HEK293 (cell line): ENCODE data around the gene CRELD1.

Experiments
- CTCF ChIA-PET: fragments of 350-600 bp; formaldehyde crosslinking; extraction: SDS; loops from one replicate; lab custom pipeline; 2021; ENCODE audit warnings: antibody characterized with exemption; lab: Yijun Ruan, JAX
- POLR2A ChIA-PET: fragments of 300-600 bp; formaldehyde crosslinking; extraction: SDS; loops from one replicate; lab custom pipeline; 2020; ENCODE audit warnings: antibody characterized with exemption, inconsistent platforms; lab: Yijun Ruan, JAX
- H3K27ac ChIP-seq: fragments of 200-500 bp; sonication (Bioruptor generic); 2 replicates; pipeline ENCODE4 v1.5.1; 2014; ENCODE audit warnings: low read depth, low read length, control low read depth, inconsistent platforms; ENCODE audit errors: extremely low read depth
- H3K36me3 ChIP-seq, 2 experiments: fragments of 200-500 bp in 1 of 2; sonication (Bioruptor generic) in 1 of 2; 1 replicate in 1 of 2; 2 replicates in 1 of 2; pipeline ENCODE4 v1.5.1; 2014 to 2017; ENCODE audit warnings: inconsistent platforms in 2 of 2, low read length in 2 of 2; ENCODE audit not compliant: control insufficient read depth in 2 of 2, insufficient read depth in 1 of 2
- H3K4me1 ChIP-seq: fragments of 200-500 bp; sonication (Bioruptor generic); 2 replicates; pipeline ENCODE4 v1.5.1; 2014; ENCODE audit warnings: mild to moderate bottlenecking, low read length, inconsistent platforms; ENCODE audit not compliant: control insufficient read depth, insufficient read depth
- H3K4me3 ChIP-seq: 2 replicates; pipeline ENCODE4 v1.5.1; 2011; ENCODE audit warnings: low read depth, mild to moderate bottlenecking, control low read depth, low read length, moderate library complexity
- H3K9me3 ChIP-seq: fragments of 200-500 bp; sonication (Bioruptor generic); 2 replicates; pipeline ENCODE4 v1.5.1; 2014; ENCODE audit warnings: low read depth, low read length, inconsistent platforms; ENCODE audit not compliant: control insufficient read depth, insufficient read depth
- EGR2 ChIP-seq: fragments of 450-650 bp; formaldehyde crosslinking; IDR thresholded peaks from 2 replicates; pipeline ENCODE4 v1.5.1; 2016; ENCODE audit warnings: low read depth, missing biosample characterization, missing genetic modification characterization
- FEZF1 ChIP-seq: fragments of 450-650 bp; formaldehyde crosslinking; IDR thresholded peaks from 2 replicates; pipeline ENCODE4 v1.5.1; 2016; ENCODE audit warnings: missing biosample characterization, missing genetic modification characterization
- KLF1 ChIP-seq: fragments of 450-650 bp; formaldehyde crosslinking; IDR thresholded peaks from 2 replicates; pipeline ENCODE4 v1.5.1; 2016; ENCODE audit warnings: missing biosample characterization, missing genetic modification characterization
- WT1 ChIP-seq: fragments of 450-650 bp; formaldehyde crosslinking; IDR thresholded peaks from 2 replicates; pipeline ENCODE4 v1.5.1; 2016; ENCODE audit warnings: missing biosample characterization, missing genetic modification characterization
- ZBTB1 ChIP-seq: fragments of 450-650 bp; formaldehyde crosslinking; IDR thresholded peaks from 2 replicates; pipeline ENCODE4 v1.5.1; 2016; ENCODE audit warnings: missing biosample characterization, missing genetic modification characterization
- ZFP3 ChIP-seq: fragments of 450-650 bp; formaldehyde crosslinking; IDR thresholded peaks from 2 replicates; pipeline ENCODE4 v1.5.1; 2016; ENCODE audit warnings: low read depth, missing biosample characterization, missing genetic modification characterization
- ZFP69B ChIP-seq: fragments of 450-650 bp; formaldehyde crosslinking; IDR thresholded peaks from 2 replicates; pipeline ENCODE4 v1.5.1; 2016; ENCODE audit warnings: missing biosample characterization, missing genetic modification characterization
- ZNF138 ChIP-seq: fragments of 450-650 bp; formaldehyde crosslinking; IDR thresholded peaks from 2 replicates; pipeline ENCODE4 v1.5.1; 2016; ENCODE audit warnings: missing biosample characterization, missing genetic modification characterization, borderline replicate concordance
- ZNF23 ChIP-seq: fragments of 450-650 bp; formaldehyde crosslinking; IDR thresholded peaks from 2 replicates; pipeline ENCODE4 v1.5.1; 2016; ENCODE audit warnings: missing biosample characterization, missing genetic modification characterization, borderline replicate concordance
- ZNF561 ChIP-seq: fragments of 450-650 bp; IDR thresholded peaks from 2 replicates; pipeline ENCODE4 v1.5.1; 2018; ENCODE audit warnings: missing biosample characterization, missing genetic modification characterization, borderline replicate concordance
- ZNF624 ChIP-seq: fragments of 450-650 bp; formaldehyde crosslinking; IDR thresholded peaks from 2 replicates; pipeline ENCODE4 v1.5.1; 2017; ENCODE audit warnings: missing biosample characterization, missing genetic modification characterization
- ZNF629 ChIP-seq: fragments of 450-650 bp; formaldehyde crosslinking; IDR thresholded peaks from 2 replicates; pipeline ENCODE4 v1.5.1; 2017; ENCODE audit warnings: missing biosample characterization, missing genetic modification characterization
- ZNF843 ChIP-seq: fragments of 450-650 bp; formaldehyde crosslinking; IDR thresholded peaks from 2 replicates; pipeline ENCODE4 v1.5.1; 2016; ENCODE audit warnings: missing biosample characterization, missing genetic modification characterization
- TF ChIP-seq, protein P1 (sequence below): fragments of 450-650 bp; formaldehyde crosslinking; IDR thresholded peaks from 2 replicates; pipeline ENCODE4 v1.5.1; 2016; ENCODE audit warnings: missing biosample characterization, missing genetic modification characterization
- TF ChIP-seq, protein P2 (sequence below): fragments of 450-650 bp; formaldehyde crosslinking; IDR thresholded peaks from 2 replicates; pipeline ENCODE4 v1.5.1; 2017; ENCODE audit warnings: missing biosample characterization, missing genetic modification characterization
- TF ChIP-seq, protein P3 (sequence below): fragments of 450-650 bp; formaldehyde crosslinking; IDR thresholded peaks from 2 replicates; pipeline ENCODE4 v1.5.1; 2016; ENCODE audit warnings: missing biosample characterization, missing genetic modification characterization, low read depth
- TF ChIP-seq, protein P4 (sequence below): fragments of 450-650 bp; formaldehyde crosslinking; IDR thresholded peaks from 2 replicates; pipeline ENCODE4; 2016; ENCODE audit warnings: missing biosample characterization, missing genetic modification characterization
- TF ChIP-seq, protein P5 (sequence below): fragments of 450-650 bp; formaldehyde crosslinking; IDR thresholded peaks from 2 replicates; pipeline ENCODE4 v1.5.1; 2016; ENCODE audit warnings: missing biosample characterization, missing genetic modification characterization
- TF ChIP-seq, protein P6 (sequence below): fragments of 450-650 bp; formaldehyde crosslinking; conservative IDR thresholded peaks from 2 replicates; pipeline ENCODE4 v1.5.1; 2016; ENCODE audit warnings: low read depth, missing biosample characterization, missing genetic modification characterization

The CRELD1 gene, protein sequence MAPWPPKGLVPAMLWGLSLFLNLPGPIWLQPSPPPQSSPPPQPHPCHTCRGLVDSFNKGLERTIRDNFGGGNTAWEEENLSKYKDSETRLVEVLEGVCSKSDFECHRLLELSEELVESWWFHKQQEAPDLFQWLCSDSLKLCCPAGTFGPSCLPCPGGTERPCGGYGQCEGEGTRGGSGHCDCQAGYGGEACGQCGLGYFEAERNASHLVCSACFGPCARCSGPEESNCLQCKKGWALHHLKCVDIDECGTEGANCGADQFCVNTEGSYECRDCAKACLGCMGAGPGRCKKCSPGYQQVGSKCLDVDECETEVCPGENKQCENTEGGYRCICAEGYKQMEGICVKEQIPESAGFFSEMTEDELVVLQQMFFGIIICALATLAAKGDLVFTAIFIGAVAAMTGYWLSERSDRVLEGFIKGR

DNA sequence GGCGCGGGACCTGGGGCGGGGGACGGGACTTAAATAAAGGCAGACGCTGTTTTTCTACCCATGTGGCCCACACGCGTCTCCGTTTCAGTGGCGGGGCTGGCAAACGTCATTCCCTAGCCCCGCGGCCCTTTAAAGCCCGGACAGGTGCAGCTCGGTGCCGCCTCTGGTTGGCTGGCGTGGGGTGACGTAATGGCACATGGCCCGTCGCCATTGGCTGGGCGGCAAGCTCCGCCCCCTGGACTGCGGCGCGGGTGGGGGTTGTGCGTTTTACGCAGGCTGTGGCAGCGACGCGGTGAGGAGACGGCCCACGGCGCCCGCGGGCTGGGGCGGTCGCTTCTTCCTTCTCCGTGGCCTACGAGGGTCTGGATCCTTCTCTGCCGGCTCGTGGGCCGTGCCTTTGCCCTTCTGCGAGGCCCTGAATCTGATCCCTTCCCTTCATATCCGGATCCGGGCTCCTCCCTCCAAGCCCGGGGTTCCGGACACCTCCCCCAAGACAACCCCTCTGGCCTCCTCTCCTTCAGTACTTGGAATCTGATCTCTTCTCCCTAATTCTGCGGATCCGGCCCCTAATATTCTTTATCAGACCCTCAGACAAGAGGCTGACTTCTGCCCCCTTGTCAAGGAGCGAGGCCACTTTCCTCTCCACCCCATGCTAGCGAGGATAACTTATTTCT, at the start of gene CRELD1:
Gene CRELD1 (plus strand): TSS at position 274 of the 674 bp plus-strand sequence. CDS start 605 bp downstream, outside the sequence.
- peak within 1 kb of the TSS; percentile 95 for H3K27ac ChIP-seq
- POLR2A ChIA-PET = interaction anchor here (0.6 to 3.9 kb wide), 27 partner anchors 8 to 164 kb away, joined by 3 to 33 read pairs (median 5); partner anchors contain the start of genes ARPC4, CAMK1, CIDEC and EMC3
- no peaks in the 10 kb centered on the region for H3K9me3 ChIP-seq
- H3K4me3 ChIP-seq = peak within 1 kb of the TSS; percentile 74
- H3K36me3 ChIP-seq = peaks cover 6 to 49% of the 10 kb centered on the region in 2 experiments
- H3K4me1 ChIP-seq = 0 out of 2 replicates have a peak, but pooled peaks cover 2% of the 10 kb centered on the region
- CTCF ChIA-PET = interaction anchor here (0.7 to 2.3 kb wide), 10 partner anchors 9 to 213 kb away, joined by 3 to 19 read pairs (median 6); partner anchors contain the start of genes IL17RC and JAGN1
- no peak for TF ChIP-seq EGR2 (tag by site-specific recombination)
- TF ChIP-seq, protein P1, sequence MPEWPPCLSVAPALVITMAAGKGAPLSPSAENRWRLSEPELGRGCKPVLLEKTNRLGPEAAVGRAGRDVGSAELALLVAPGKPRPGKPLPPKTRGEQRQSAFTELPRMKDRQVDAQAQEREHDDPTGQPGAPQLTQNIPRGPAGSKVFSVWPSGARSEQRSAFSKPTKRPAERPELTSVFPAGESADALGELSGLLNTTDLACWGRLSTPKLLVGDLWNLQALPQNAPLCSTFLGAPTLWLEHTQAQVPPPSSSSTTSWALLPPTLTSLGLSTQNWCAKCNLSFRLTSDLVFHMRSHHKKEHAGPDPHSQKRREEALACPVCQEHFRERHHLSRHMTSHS (tag by site-specific recombination) = no peak
- peak; percentile 34; the same call in 1 of the 2 replicates for TF ChIP-seq ZNF843
- TF ChIP-seq ZNF561 (tag by site-specific recombination) = peak; percentile 20; the same call in 1 of the 2 replicates
- TF ChIP-seq KLF1 = no peak
- peak; percentile 79 for TF ChIP-seq FEZF1
- TF ChIP-seq, protein P2, sequence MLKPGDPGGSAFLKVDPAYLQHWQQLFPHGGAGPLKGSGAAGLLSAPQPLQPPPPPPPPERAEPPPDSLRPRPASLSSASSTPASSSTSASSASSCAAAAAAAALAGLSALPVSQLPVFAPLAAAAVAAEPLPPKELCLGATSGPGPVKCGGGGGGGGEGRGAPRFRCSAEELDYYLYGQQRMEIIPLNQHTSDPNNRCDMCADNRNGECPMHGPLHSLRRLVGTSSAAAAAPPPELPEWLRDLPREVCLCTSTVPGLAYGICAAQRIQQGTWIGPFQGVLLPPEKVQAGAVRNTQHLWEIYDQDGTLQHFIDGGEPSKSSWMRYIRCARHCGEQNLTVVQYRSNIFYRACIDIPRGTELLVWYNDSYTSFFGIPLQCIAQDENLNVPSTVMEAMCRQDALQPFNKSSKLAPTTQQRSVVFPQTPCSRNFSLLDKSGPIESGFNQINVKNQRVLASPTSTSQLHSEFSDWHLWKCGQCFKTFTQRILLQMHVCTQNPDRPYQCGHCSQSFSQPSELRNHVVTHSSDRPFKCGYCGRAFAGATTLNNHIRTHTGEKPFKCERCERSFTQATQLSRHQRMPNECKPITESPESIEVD (tag by site-specific recombination) = no peak
- TF ChIP-seq, protein P3, sequence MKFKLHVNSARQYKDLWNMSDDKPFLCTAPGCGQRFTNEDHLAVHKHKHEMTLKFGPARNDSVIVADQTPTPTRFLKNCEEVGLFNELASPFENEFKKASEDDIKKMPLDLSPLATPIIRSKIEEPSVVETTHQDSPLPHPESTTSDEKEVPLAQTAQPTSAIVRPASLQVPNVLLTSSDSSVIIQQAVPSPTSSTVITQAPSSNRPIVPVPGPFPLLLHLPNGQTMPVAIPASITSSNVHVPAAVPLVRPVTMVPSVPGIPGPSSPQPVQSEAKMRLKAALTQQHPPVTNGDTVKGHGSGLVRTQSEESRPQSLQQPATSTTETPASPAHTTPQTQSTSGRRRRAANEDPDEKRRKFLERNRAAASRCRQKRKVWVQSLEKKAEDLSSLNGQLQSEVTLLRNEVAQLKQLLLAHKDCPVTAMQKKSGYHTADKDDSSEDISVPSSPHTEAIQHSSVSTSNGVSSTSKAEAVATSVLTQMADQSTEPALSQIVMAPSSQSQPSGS = peak; percentile 99
- TF ChIP-seq ZFP3 (tag by site-specific recombination) = no peak
- no peak for TF ChIP-seq ZBTB1 (tag by site-specific recombination)
- TF ChIP-seq ZNF629 (tag by site-specific recombination) = peak; percentile 89
- no peak for TF ChIP-seq ZNF23
- TF ChIP-seq, protein P4, sequence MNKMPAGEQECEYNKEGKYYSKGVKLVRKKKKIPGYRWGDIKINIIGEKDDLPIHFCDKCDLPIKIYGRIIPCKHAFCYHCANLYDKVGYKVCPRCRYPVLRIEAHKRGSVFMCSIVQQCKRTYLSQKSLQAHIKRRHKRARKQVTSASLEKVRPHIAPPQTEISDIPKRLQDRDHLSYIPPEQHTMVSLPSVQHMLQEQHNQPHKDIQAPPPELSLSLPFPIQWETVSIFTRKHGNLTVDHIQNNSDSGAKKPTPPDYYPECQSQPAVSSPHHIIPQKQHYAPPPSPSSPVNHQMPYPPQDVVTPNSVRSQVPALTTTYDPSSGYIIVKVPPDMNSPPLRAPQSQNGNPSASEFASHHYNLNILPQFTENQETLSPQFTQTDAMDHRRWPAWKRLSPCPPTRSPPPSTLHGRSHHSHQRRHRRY (tag by site-specific recombination) = no peak
- TF ChIP-seq, protein P5, sequence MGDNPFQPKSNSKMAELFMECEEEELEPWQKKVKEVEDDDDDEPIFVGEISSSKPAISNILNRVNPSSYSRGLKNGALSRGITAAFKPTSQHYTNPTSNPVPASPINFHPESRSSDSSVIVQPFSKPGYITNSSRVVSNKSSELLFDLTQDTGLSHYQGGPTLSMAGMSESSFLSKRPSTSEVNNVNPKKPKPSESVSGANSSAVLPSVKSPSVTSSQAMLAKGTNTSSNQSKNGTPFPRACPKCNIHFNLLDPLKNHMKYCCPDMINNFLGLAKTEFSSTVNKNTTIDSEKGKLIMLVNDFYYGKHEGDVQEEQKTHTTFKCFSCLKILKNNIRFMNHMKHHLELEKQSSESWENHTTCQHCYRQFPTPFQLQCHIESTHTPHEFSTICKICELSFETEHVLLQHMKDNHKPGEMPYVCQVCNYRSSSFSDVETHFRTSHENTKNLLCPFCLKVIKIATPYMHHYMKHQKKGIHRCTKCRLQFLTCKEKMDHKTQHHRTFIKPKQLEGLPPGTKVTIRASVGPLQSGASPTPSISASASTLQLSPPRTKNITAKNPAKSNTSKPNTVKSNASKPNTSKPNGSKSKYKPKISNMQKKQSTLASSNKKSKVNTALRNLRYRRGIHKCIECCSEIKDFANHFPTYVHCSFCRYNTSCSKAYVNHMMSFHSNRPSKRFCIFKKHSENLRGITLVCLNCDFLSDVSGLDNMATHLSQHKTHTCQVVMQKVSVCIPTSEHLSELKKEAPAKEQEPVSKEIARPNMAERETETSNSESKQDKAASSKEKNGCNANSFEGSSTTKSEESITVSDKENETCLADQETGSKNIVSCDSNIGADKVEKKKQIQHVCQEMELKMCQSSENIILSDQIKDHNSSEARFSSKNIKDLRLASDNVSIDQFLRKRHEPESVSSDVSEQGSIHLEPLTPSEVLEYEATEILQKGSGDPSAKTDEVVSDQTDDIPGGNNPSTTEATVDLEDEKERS (tag by site-specific recombination) = no peak
- TF ChIP-seq ZNF624 = no peak
- TF ChIP-seq, protein P6, sequence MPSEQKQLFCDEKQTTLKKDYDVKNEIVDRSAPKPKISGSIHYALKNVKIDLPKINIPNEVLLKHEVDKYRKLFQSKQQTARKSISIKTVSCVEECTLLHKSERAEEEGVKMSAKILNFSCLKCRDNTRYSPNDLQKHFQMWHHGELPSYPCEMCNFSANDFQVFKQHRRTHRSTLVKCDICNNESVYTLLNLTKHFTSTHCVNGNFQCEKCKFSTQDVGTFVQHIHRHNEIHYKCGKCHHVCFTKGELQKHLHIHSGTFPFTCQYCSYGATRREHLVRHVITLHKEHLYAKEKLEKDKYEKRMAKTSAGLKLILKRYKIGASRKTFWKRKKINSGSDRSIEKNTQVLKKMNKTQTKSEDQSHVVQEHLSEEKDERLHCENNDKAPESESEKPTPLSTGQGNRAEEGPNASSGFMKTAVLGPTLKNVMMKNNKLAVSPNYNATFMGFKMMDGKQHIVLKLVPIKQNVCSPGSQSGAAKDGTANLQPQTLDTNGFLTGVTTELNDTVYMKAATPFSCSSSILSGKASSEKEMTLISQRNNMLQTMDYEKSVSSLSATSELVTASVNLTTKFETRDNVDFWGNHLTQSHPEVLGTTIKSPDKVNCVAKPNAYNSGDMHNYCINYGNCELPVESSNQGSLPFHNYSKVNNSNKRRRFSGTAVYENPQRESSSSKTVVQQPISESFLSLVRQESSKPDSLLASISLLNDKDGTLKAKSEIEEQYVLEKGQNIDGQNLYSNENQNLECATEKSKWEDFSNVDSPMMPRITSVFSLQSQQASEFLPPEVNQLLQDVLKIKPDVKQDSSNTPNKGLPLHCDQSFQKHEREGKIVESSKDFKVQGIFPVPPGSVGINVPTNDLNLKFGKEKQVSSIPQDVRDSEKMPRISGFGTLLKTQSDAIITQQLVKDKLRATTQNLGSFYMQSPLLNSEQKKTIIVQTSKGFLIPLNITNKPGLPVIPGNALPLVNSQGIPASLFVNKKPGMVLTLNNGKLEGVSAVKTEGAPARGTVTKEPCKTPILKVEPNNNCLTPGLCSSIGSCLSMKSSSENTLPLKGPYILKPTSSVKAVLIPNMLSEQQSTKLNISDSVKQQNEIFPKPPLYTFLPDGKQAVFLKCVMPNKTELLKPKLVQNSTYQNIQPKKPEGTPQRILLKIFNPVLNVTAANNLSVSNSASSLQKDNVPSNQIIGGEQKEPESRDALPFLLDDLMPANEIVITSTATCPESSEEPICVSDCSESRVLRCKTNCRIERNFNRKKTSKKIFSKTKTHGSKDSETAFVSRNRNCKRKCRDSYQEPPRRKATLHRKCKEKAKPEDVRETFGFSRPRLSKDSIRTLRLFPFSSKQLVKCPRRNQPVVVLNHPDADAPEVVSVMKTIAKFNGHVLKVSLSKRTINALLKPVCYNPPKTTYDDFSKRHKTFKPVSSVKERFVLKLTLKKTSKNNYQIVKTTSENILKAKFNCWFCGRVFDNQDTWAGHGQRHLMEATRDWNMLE (tag by site-specific recombination) = no peak
- TF ChIP-seq ZNF138 (tag by site-specific recombination) = no peak
- peak; percentile 69; the same call in 1 of the 2 replicates for TF ChIP-seq WT1 (tag by site-specific recombination)
- peak; percentile 99 for TF ChIP-seq ZFP69B (tag by site-specific recombination)
